ENCODE results near the gene ERVW-1.
"Not testable (repeated sequence)": the region's sequence is repeated elsewhere in the genome, so short reads cannot be mapped to it uniquely, and the experiment has no call there.

The ERVW-1 gene

GRCh38 chr7:92477681-92478080 is at the start of gene ERVW-1:
Gene ERVW-1, minus strand, starts transcription at chr7:92477946. Its CDS starts 7,565 bp downstream, at chr7:92470381.
- not testable (repeated sequence) for H2AFZ ChIP-seq (ENCODE audit: low read depth, low read length)

GRCh38 chr7:92523110-92523509 is 45.4 kb upstream of the ERVW-1 start:
- Histone ChIP-seq H3K79me2 (ENCODE audit: low read length) (peaks cover 12% of the 10 kb centered on the region), H3K9me3 (ENCODE audit: insufficient read depth, low read length) (no peaks in the 10 kb centered on the region), H3K4me3 (ENCODE audit: low read length) (no peak overlapping the region), H3K9ac (ENCODE audit: low read length) (no peak overlapping the region), H3K36me3 (replicated peaks; ENCODE audit: low read depth, low read length) (no peaks in the 10 kb centered on the region), H3K27me3 (ENCODE audit: low read depth, low read length) (no peaks in the 10 kb centered on the region), H3K4me1 (ENCODE audit: low read length) (peaks cover 6% of the 10 kb centered on the region), H2AFZ (ENCODE audit: low read depth, low read length) (no peak overlapping the region), H4K20me1 (ENCODE audit: insufficient read depth, low read length) (no peaks in the 10 kb centered on the region), H3K4me2 (ENCODE audit: low read length) (no peak overlapping the region), H3K27ac (ENCODE audit: low read length) (no peak overlapping the region)
- no peak for TF ChIP-seq CTCF (IDR thresholded peaks at IDR 0.05; ENCODE audit: low read depth, low read length)

More at GRCh38 chr7:92477681-92478080, at the start of gene ERVW-1:
- not testable (repeated sequence) for H3K4me2 ChIP-seq (ENCODE audit: low read length); H3K36me3 ChIP-seq (replicated peaks; ENCODE audit: low read depth, low read length); H3K27ac ChIP-seq (ENCODE audit: low read length); H3K4me3 ChIP-seq (ENCODE audit: low read length); H4K20me1 ChIP-seq (ENCODE audit: insufficient read depth, low read length); H3K4me1 ChIP-seq (ENCODE audit: low read length); H3K27me3 ChIP-seq (ENCODE audit: low read depth, low read length); H3K9ac ChIP-seq (ENCODE audit: low read length); H3K9me3 ChIP-seq (ENCODE audit: insufficient read depth, low read length); H3K79me2 ChIP-seq (ENCODE audit: low read length)

- no peak overlapping the region for H2AFZ ChIP-seq (ENCODE audit: low read depth, low read length)
- H3K27me3 ChIP-seq (ENCODE audit: low read depth, low read length) = no peaks in the 10 kb centered on the region
- H3K9ac ChIP-seq (ENCODE audit: low read length) = no peak overlapping the region
- peaks cover 8% of the 10 kb centered on the region for H3K36me3 ChIP-seq (replicated peaks; ENCODE audit: low read depth, low read length)
- H3K4me3 ChIP-seq (ENCODE audit: low read length) = no peak overlapping the region
- H3K27ac ChIP-seq (ENCODE audit: low read length) = no peak overlapping the region
- no peaks in the 10 kb centered on the region for H3K9me3 ChIP-seq (ENCODE audit: insufficient read depth, low read length)
- H3K4me1 ChIP-seq (ENCODE audit: low read length) = no peaks in the 10 kb centered on the region
- H3K4me2 ChIP-seq (ENCODE audit: low read length) = no peak overlapping the region
- H4K20me1 ChIP-seq (ENCODE audit: insufficient read depth, low read length) = no peaks in the 10 kb centered on the region
- H3K79me2 ChIP-seq (ENCODE audit: low read length) = no peaks in the 10 kb centered on the region
- no peak for TF ChIP-seq EZH2phosphoT487 (IDR thresholded peaks at IDR 0.05; ENCODE audit: low read depth)
- no peak for TF ChIP-seq CTCF (IDR thresholded peaks at IDR 0.05; ENCODE audit: low read depth, low read length)
These were observed 42.3 kb upstream of the ERVW-1 start for GRCh38 chr7:92520024-92520423.

- H3K4me2 ChIP-seq (ENCODE audit: low read length) = no peak overlapping the region
- H3K4me1 ChIP-seq (ENCODE audit: low read length) = no peaks in the 10 kb centered on the region
- peaks cover 17% of the 10 kb centered on the region for H3K36me3 ChIP-seq (replicated peaks; ENCODE audit: low read depth, low read length)
- H3K4me3 ChIP-seq (ENCODE audit: low read length) = no peak overlapping the region
- H3K9ac ChIP-seq (ENCODE audit: low read length) = no peak overlapping the region
- TF ChIP-seq CTCF (IDR thresholded peaks at IDR 0.05; ENCODE audit: low read depth, low read length) = no peak
- no peak for TF ChIP-seq EZH2phosphoT487 (IDR thresholded peaks at IDR 0.05; ENCODE audit: low read depth)
- H3K27me3 ChIP-seq (ENCODE audit: low read depth, low read length) = no peaks in the 10 kb centered on the region
- H3K79me2 ChIP-seq (ENCODE audit: low read length) = no peaks in the 10 kb centered on the region
- no peak overlapping the region for H2AFZ ChIP-seq (ENCODE audit: low read depth, low read length)
- no peaks in the 10 kb centered on the region for H3K9me3 ChIP-seq (ENCODE audit: insufficient read depth, low read length)
- H3K27ac ChIP-seq (ENCODE audit: low read length) = no peak overlapping the region
- no peaks in the 10 kb centered on the region for H4K20me1 ChIP-seq (ENCODE audit: insufficient read depth, low read length)
These were observed 39.9 kb upstream of the ERVW-1 start for GRCh38 chr7:92517631-92518030.
